A673 (cell line): ENCODE measurements around the gene MLN. TPM values are rescaled to one million over a fixed set of nuclear protein-coding genes. Genes with fewer than 3 reads are reported as not detected.
A peak's percentile ranks its signal among the peaks of the same experiment; 100 is the strongest.

Source experiments
- BruUV-seq: library from RNA; stranded (reverse); fragments of 400-500 nt; replicated peaks from 2 replicates; lab custom pipeline; 2021; lab: Mats Ljungman, UMichigan
- CTCF ChIA-PET: fragments of 300-600 bp; sonication (Branson Sonifier 250); formaldehyde crosslinking; loops from one replicate; lab custom pipeline; 2022; ENCODE audit warnings: antibody characterized with exemption; lab: Charles Lee
- POLR2A ChIA-PET: fragments of 300-600 bp; sonication (Branson Sonifier 250); formaldehyde crosslinking; loops from one replicate; lab custom pipeline; 2022; ENCODE audit warnings: antibody characterized with exemption; ENCODE audit not compliant: low non-redundant PET; lab: Charles Lee
- DNase-seq: peaks from one replicate; pipeline ENCODE4 v3.0.0-alpha.2; 2015; ENCODE audit warnings: low spot score
- H3K27ac ChIP-seq: fragments of 200-600 bp; sonication (generic); 2 replicates; pipeline ENCODE4 v1.5.1; 2016; ENCODE audit warnings: mixed run types, low read depth, mild to moderate bottlenecking, mixed read lengths, antibody characterized with exemption, low read length; ENCODE audit not compliant: poor library complexity, severe bottlenecking
- H3K27me3 ChIP-seq: fragments of 200-600 bp; sonication (generic); replicated peaks from 2 replicates; pipeline ENCODE4 v1.6.1; 2017; ENCODE audit warnings: mixed run types, low read depth, mild to moderate bottlenecking, mixed read lengths, antibody characterized with exemption, low read length; ENCODE audit not compliant: insufficient read depth, poor library complexity
- H3K36me3 ChIP-seq: fragments of 200-600 bp; sonication (generic); 2 replicates; pipeline ENCODE4 v1.6.1; 2016; ENCODE audit warnings: mixed run types, mild to moderate bottlenecking, mixed read lengths, antibody characterized with exemption, low read length; ENCODE audit not compliant: insufficient read depth, poor library complexity, severe bottlenecking
- H3K4me1 ChIP-seq: fragments of 200-600 bp; sonication (generic); 2 replicates; pipeline ENCODE4 v1.6.1; 2017; ENCODE audit warnings: mixed run types, mild to moderate bottlenecking, mixed read lengths, antibody characterized with exemption, low read length; ENCODE audit not compliant: insufficient read depth, poor library complexity, severe bottlenecking
- H3K4me3 ChIP-seq: fragments of 200-600 bp; sonication (generic); 2 replicates; pipeline ENCODE4 v1.5.1; 2016; ENCODE audit warnings: low read depth, mixed run types, mild to moderate bottlenecking, mixed read lengths, low read length; ENCODE audit not compliant: poor library complexity, severe bottlenecking
- H3K9me3 ChIP-seq: fragments of 200-600 bp; sonication (generic); 2 replicates; pipeline ENCODE4 v1.6.1; 2016; ENCODE audit warnings: mixed run types, low read depth, mild to moderate bottlenecking, mixed read lengths, antibody characterized with exemption, low read length; ENCODE audit not compliant: poor library complexity, severe bottlenecking
- CTCF ChIP-seq: fragments of 300-800, 200-600 bp; sonication (generic); conservative IDR thresholded peaks from 2 replicates; pipeline ENCODE4 v1.5.1; 2017; ENCODE audit warnings: low read depth, mild to moderate bottlenecking, antibody characterized with exemption, low read length, moderate library complexity, mixed read lengths
- EZH2 ChIP-seq: fragments of 200-600 bp; sonication (generic); IDR thresholded peaks from 2 replicates; pipeline ENCODE4 v1.6.1; 2017; ENCODE audit warnings: borderline replicate concordance, low read depth, mild to moderate bottlenecking, mixed read lengths, antibody characterized with exemption, low read length; ENCODE audit not compliant: poor library complexity, severe bottlenecking
- intact Hi-C: fragments of 100-400 bp; cut with micrococcal nuclease; formaldehyde crosslinking; loops from one replicate; pipeline ENCODE4 v1.10.0; 2022; ENCODE audit not compliant: unreplicated experiment
- total RNA-seq: library from RNA; stranded (reverse); gene quantifications from 2 replicates; pipeline ENCODE4 v1.2.3, GENCODE V29; 2021

MLN gene
- total RNA-seq, 1 experiment from 2014 or later: not detected

- DNase-seq: peak; percentile 35
- no peaks in the 10 kb centered on the region for H3K9me3 ChIP-seq
- peaks cover 4% of the 10 kb centered on the region for H3K4me1 ChIP-seq
- BruUV-seq: no TSS peak
- H3K36me3 ChIP-seq: no peaks in the 10 kb centered on the region
- intact Hi-C loops: no loop called here
- peak overlapping the region; percentile 30 for H3K27ac ChIP-seq
- ChIA-PET CTCF (interaction anchor here (0.9 kb wide), 1 partner anchor 293 kb away, joined by 3 read pairs; no protein-coding TSS in a partner anchor), POLR2A (no interaction called here)
- TF ChIP-seq EZH2 (no peak), CTCF (peak; percentile 55)
- H3K4me3 ChIP-seq: no peak overlapping the region
- no peaks in the 10 kb centered on the region for H3K27me3 ChIP-seq
Measured at GRCh38 chr6:33761922-33762629, 41.7 kb downstream of the MLN start.

- TF ChIP-seq CTCF (no peak), EZH2 (no peak)
Measured at GRCh38 chr6:33761581-33761921, 42.3 kb downstream of the MLN start.

DNA sequence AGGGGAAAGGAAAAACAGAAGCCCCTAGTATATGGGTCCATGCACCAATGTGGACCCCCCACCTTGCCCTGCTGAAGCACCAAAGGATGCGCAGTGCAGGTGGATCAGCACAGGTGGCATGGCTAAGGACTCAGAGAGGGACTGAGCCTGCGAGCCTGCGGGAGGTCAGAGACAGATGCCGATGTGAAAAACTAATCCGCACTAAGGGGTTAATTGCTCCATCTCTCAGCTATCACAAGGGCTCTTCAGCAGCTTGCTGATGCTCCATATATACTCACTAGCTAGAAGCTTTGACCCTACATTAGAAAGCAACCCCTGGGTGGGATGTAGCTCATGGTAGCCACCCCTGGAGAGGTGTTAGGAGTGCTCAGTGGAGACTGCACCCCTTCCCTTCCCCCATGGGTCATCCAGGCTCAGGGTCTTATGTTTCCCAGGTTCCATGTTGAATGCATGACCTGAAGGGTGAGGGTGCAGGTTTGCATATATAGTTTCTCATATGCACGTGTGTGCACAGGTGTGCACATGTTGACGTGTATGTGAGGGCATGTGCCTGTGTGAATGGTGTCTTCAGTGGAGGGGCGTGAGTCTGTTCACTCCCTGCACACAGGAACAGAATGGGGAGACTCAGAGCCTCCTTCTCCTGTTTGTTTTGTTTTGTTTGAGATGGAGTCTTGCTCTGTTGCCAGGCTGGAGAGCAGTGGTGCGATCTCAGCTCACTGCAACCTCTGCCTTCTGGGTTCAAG lies 43.7 kb downstream of the MLN start:
- peaks cover 10% of the 10 kb centered on the region for H3K4me1 ChIP-seq
- no peak for TF ChIP-seq EZH2
- TF ChIP-seq CTCF: no peak
- no TSS peak for BruUV-seq
- no peaks in the 10 kb centered on the region for H3K36me3 ChIP-seq
- POLR2A ChIA-PET: no interaction called here
- H3K9me3 ChIP-seq: no peaks in the 10 kb centered on the region
- intact Hi-C loops: no loop called here
- no peak overlapping the region for H3K27ac ChIP-seq
- CTCF ChIA-PET: no interaction called here
- no peak for DNase-seq
- H3K27me3 ChIP-seq: no peaks in the 10 kb centered on the region
- H3K4me3 ChIP-seq: no peak overlapping the region

More at GRCh38 chr6:33761581-33761921, 42.3 kb downstream of the MLN start:
- CTCF ChIA-PET: interaction anchor here (0.9 kb wide), 1 partner anchor 294 kb away, joined by 3 read pairs; no protein-coding TSS in a partner anchor
- no peak overlapping the region for H3K27ac ChIP-seq
- no peaks in the 10 kb centered on the region for H3K27me3 ChIP-seq
- intact Hi-C loops: no loop called here
- no TSS peak for BruUV-seq
- no peaks in the 10 kb centered on the region for H3K9me3 ChIP-seq
- POLR2A ChIA-PET: no interaction called here
- H3K4me3 ChIP-seq: no peak overlapping the region
- no peak for DNase-seq
- no peaks in the 10 kb centered on the region for H3K36me3 ChIP-seq
- peaks cover 4% of the 10 kb centered on the region for H3K4me1 ChIP-seq
